Upper lobe of left lung (tissue), 4 donors: ENCODE measurements around the gene CDC25C.

Source experiments
- CTCF ChIP-seq, 6 experiments: fragments of 450-650 bp in 4 of 6; fragments of 200-600 bp in 2 of 6; sonication (generic) in 2 of 6; IDR thresholded peaks; one replicate each; pipeline ENCODE4 v1.5.1; 2016 to 2019; ENCODE audit warnings: antibody characterized with exemption in 6 of 6
- EP300 ChIP-seq, 4 donors: sonication (generic); formaldehyde crosslinking; IDR thresholded peaks; one replicate each; pipeline ENCODE4 v1.5.1; 2017; ENCODE audit warnings: antibody characterized with exemption in 4 of 4, control low read depth in 2 of 4
- POLR2A ChIP-seq, 4 donors: fragments of 450-650 bp; IDR thresholded peaks; one replicate each; pipeline ENCODE4 v1.5.1; 2016 to 2017; ENCODE audit warnings: antibody characterized with exemption in 4 of 4, mild to moderate bottlenecking in 2 of 4

- TF ChIP-seq CTCF (IDR thresholded peaks at IDR 0.05) (no peak), POLR2A (IDR thresholded peaks at IDR 0.05) (no peak), EP300 (IDR thresholded peaks at IDR 0.05) (no peak)
Measured at GRCh38 chr5:138344887-138345622, 13.5 kb upstream of the CDC25C start.
